ENCODE measurements around the gene MEIS2. TPM values are rescaled to one million over a fixed set of nuclear protein-coding genes. Genes with fewer than 3 reads are reported as not detected.

The MEIS2 gene
- polyA plus RNA-seq, 1 donor from 2014 or later = 825 TPM

- Histone ChIP-seq H3K4me3 (ENCODE audit: low read length) (no peak overlapping the region), H3K4me2 (ENCODE audit: low read length) (no peak overlapping the region), H2AFZ (ENCODE audit: low read depth, low read length) (no peak overlapping the region), H3K27ac (ENCODE audit: low read length) (no peak overlapping the region), H3K79me2 (replicated peaks; ENCODE audit: insufficient read depth, low read length) (no peaks in the 10 kb centered on the region), H3K9me3 (ENCODE audit: low read length) (no peaks in the 10 kb centered on the region), H3K27me3 (ENCODE audit: insufficient read depth, low read depth, low read length) (no peaks in the 10 kb centered on the region), H3K9me2 (ENCODE audit: insufficient read depth, low read length) (no peaks in the 10 kb centered on the region), H3F3A (ENCODE audit: insufficient read depth, low read length, poor library complexity, severe bottlenecking) (no peaks in the 10 kb centered on the region), H4K20me1 (ENCODE audit: insufficient read depth) (no peaks in the 10 kb centered on the region), H3K9ac (ENCODE audit: low read length) (no peak overlapping the region), H3K36me3 (ENCODE audit: insufficient read depth, low read length) (no peaks in the 10 kb centered on the region)
- TF ChIP-seq EP300 (conservative IDR thresholded peaks at IDR 0.05; ENCODE audit: poor library complexity, severe bottlenecking) = no peak
- TF ChIP-seq SMC3 (conservative IDR thresholded peaks at IDR 0.05; ENCODE audit: poor library complexity) = no peak
- no peak for TF ChIP-seq MXI1 (conservative IDR thresholded peaks at IDR 0.05; ENCODE audit: poor library complexity, severe bottlenecking)
- no peak for TF ChIP-seq EZH2 (IDR thresholded peaks at IDR 0.05; ENCODE audit: borderline replicate concordance, insufficient read depth, low read length, poor library complexity, severe bottlenecking)
- no peak for TF ChIP-seq POLR2AphosphoS5 (IDR thresholded peaks at IDR 0.05)
- no peak for TF ChIP-seq RAD21 (conservative IDR thresholded peaks at IDR 0.05)
- no peak for TF ChIP-seq TAF1 (IDR thresholded peaks at IDR 0.05; ENCODE audit: low read depth)
- TF ChIP-seq, protein P1, sequence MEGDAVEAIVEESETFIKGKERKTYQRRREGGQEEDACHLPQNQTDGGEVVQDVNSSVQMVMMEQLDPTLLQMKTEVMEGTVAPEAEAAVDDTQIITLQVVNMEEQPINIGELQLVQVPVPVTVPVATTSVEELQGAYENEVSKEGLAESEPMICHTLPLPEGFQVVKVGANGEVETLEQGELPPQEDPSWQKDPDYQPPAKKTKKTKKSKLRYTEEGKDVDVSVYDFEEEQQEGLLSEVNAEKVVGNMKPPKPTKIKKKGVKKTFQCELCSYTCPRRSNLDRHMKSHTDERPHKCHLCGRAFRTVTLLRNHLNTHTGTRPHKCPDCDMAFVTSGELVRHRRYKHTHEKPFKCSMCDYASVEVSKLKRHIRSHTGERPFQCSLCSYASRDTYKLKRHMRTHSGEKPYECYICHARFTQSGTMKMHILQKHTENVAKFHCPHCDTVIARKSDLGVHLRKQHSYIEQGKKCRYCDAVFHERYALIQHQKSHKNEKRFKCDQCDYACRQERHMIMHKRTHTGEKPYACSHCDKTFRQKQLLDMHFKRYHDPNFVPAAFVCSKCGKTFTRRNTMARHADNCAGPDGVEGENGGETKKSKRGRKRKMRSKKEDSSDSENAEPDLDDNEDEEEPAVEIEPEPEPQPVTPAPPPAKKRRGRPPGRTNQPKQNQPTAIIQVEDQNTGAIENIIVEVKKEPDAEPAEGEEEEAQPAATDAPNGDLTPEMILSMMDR (IDR thresholded peaks at IDR 0.05; ENCODE audit: poor library complexity, severe bottlenecking) = no peak
- no peak for TF ChIP-seq REST (IDR thresholded peaks at IDR 0.05; ENCODE audit: borderline replicate concordance)
Observed at GRCh38 chr15:37138591-37139215, 38.4 kb upstream of the MEIS2 start.

DNA sequence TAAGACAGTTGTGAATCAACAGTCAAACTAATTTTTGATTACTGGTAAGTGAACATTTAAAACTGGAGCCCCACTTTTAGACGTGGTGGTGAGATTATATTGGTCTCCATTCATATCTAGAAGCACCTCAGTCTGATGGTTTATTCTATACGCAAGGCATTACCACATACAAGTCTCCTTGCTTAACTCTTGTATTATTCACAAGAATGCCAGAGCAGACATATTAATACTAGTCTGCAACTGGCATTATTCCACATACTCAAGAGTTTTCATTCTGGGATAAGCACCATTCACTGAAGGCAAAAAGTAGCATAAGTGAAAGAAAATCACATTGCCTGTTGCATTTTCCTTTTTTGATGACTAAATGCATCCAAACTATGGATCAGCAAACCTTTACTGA, 36.9 kb upstream of the MEIS2 start:
- Histone ChIP-seq H3K4me3 (ENCODE audit: low read length) (no peak overlapping the region), H3K79me2 (replicated peaks; ENCODE audit: insufficient read depth, low read length) (no peaks in the 10 kb centered on the region), H4K20me1 (ENCODE audit: insufficient read depth) (no peaks in the 10 kb centered on the region), H2AFZ (ENCODE audit: low read depth, low read length) (no peak overlapping the region), H3F3A (ENCODE audit: insufficient read depth, low read length, poor library complexity, severe bottlenecking) (no peaks in the 10 kb centered on the region), H3K9me3 (ENCODE audit: low read length) (no peaks in the 10 kb centered on the region), H3K27ac (ENCODE audit: low read length) (no peak overlapping the region), H3K27me3 (ENCODE audit: insufficient read depth, low read depth, low read length) (no peaks in the 10 kb centered on the region), H3K36me3 (ENCODE audit: insufficient read depth, low read length) (no peaks in the 10 kb centered on the region), H3K9me2 (ENCODE audit: insufficient read depth, low read length) (no peaks in the 10 kb centered on the region), H3K4me2 (ENCODE audit: low read length) (no peak overlapping the region), H3K9ac (ENCODE audit: low read length) (no peak overlapping the region)
- no peak for TF ChIP-seq RAD21 (conservative IDR thresholded peaks at IDR 0.05)
- TF ChIP-seq EP300 (conservative IDR thresholded peaks at IDR 0.05; ENCODE audit: poor library complexity, severe bottlenecking) = no peak
- TF ChIP-seq, protein P1 (IDR thresholded peaks at IDR 0.05; ENCODE audit: poor library complexity, severe bottlenecking) = no peak
- no peak for TF ChIP-seq SMC3 (conservative IDR thresholded peaks at IDR 0.05; ENCODE audit: poor library complexity)
- no peak for TF ChIP-seq TAF1 (IDR thresholded peaks at IDR 0.05; ENCODE audit: low read depth)
- no peak for TF ChIP-seq EZH2 (IDR thresholded peaks at IDR 0.05; ENCODE audit: borderline replicate concordance, insufficient read depth, low read length, poor library complexity, severe bottlenecking)
- TF ChIP-seq MXI1 (conservative IDR thresholded peaks at IDR 0.05; ENCODE audit: poor library complexity, severe bottlenecking) = no peak
- TF ChIP-seq REST (IDR thresholded peaks at IDR 0.05; ENCODE audit: borderline replicate concordance) = no peak
- TF ChIP-seq POLR2AphosphoS5 (IDR thresholded peaks at IDR 0.05) = no peak
